ENCODE data around the gene TMC1. TPM values are rescaled to one million over a fixed set of nuclear protein-coding genes. Genes with fewer than 3 reads are reported as not detected.

Gene TMC1
- total and polyA plus RNA-seq, 8 donors = 0.33 to 0.73 TPM; not detected in 6

- intact Hi-C loops (cut with DNase I; ENCODE audit: low total_unique reads) = no loop called here
- no peak for DNase-seq
- Histone ChIP-seq H3K4me3 (no peak overlapping the region), H3K27me3 (no peaks in the 10 kb centered on the region), H3K4me1 (peaks cover 0 to 4% (median under 1%) of the 10 kb centered on the region in 4 donors), H3K36me3 (no peaks in the 10 kb centered on the region), H3K27ac (no peak overlapping the region), H3K9me3 (no peaks in the 10 kb centered on the region)
- 20 to 33% (median 28%) methylated on average over 4 of the region's 4 CpGs for WGBS, 5 donors
- TF ChIP-seq POLR2AphosphoS5 (IDR thresholded peaks at IDR 0.05) (no peak), CTCF (IDR thresholded peaks at IDR 0.05) (no peak), POLR2A (IDR thresholded peaks at IDR 0.05) (no peak), EP300 (IDR thresholded peaks at IDR 0.05) (no peak)
Observed at GRCh38 chr9:72863456-72864094, 342.2 kb downstream of the TMC1 start.

- 81 to 100% (median 90%) methylated on average over 1 of the region's 1 CpG for WGBS, 5 donors
- no peak for DNase-seq
- intact Hi-C loops (cut with DNase I; ENCODE audit: low total_unique reads) = no loop called here
Observed at GRCh38 chr9:72864327-72864726, 342.9 kb downstream of the TMC1 start.

GRCh38 chr9:72871685-72872084, 350.3 kb downstream of the TMC1 start:
- H3K27me3 ChIP-seq = no peaks in the 10 kb centered on the region
- TF ChIP-seq CTCF (IDR thresholded peaks at IDR 0.05) (peak in 3 of 7 experiments; percentile 44 to 48 (median 47)), POLR2A (IDR thresholded peaks at IDR 0.05) (no peak)
- peaks cover 0 to 29% (median 20%) of the 10 kb centered on the region in 4 donors for H3K4me1 ChIP-seq
- peak in 1 of 2 donors; percentile 39 for DNase-seq
- H3K4me3 ChIP-seq = no peak overlapping the region
- 29 to 44% (median 30%) methylated on average over 3 of the region's 3 CpGs for WGBS, 5 donors
- no peaks in the 10 kb centered on the region for H3K36me3 ChIP-seq
- H3K9me3 ChIP-seq = no peaks in the 10 kb centered on the region
- intact Hi-C loops (cut with DNase I; ENCODE audit: low total_unique reads) = loop anchor here (10.0 kb wide), 1 partner anchor 213 kb away; no protein-coding TSS in a partner anchor
- no peak overlapping the region for H3K27ac ChIP-seq

More at GRCh38 chr9:72864327-72864726, 342.9 kb downstream of the TMC1 start:
- Histone ChIP-seq H3K27ac (no peak overlapping the region), H3K27me3 (no peaks in the 10 kb centered on the region), H3K36me3 (no peaks in the 10 kb centered on the region), H3K9me3 (no peaks in the 10 kb centered on the region), H3K4me3 (no peak overlapping the region), H3K4me1 (no peaks in the 10 kb centered on the region)
- no peak for TF ChIP-seq CTCF (IDR thresholded peaks at IDR 0.05)
- TF ChIP-seq POLR2AphosphoS5 (IDR thresholded peaks at IDR 0.05) = no peak
- no peak for TF ChIP-seq EP300 (IDR thresholded peaks at IDR 0.05)
- no peak for TF ChIP-seq POLR2A (IDR thresholded peaks at IDR 0.05)

- H3K27me3 ChIP-seq = no peaks in the 10 kb centered on the region
- H3K36me3 ChIP-seq = no peaks in the 10 kb centered on the region
- H3K9me3 ChIP-seq = no peaks in the 10 kb centered on the region
- H3K27ac ChIP-seq = no peak overlapping the region
- peak in 1 of 2 donors; percentile 41 for DNase-seq
- no peak overlapping the region for H3K4me3 ChIP-seq
- H3K4me1 ChIP-seq = peaks cover 0 to 29% (median 20%) of the 10 kb centered on the region in 4 donors
- intact Hi-C loops (cut with DNase I; ENCODE audit: low total_unique reads) = loop anchor here (10.0 kb wide), 1 partner anchor 212 kb away; no protein-coding TSS in a partner anchor
- WGBS, 5 donors = 49 to 82% (median 60%) methylated on average over 2 of the region's 2 CpGs
- TF ChIP-seq POLR2A (IDR thresholded peaks at IDR 0.05) (no peak), CTCF (IDR thresholded peaks at IDR 0.05) (no peak), POLR2AphosphoS5 (IDR thresholded peaks at IDR 0.05) (no peak), EP300 (IDR thresholded peaks at IDR 0.05) (no peak)
Observed at GRCh38 chr9:72872718-72873117, 351.3 kb downstream of the TMC1 start.

All from stomach (tissue), 9 donors.